ENCODE data around the gene CEP85L. TPM values are rescaled to one million over a fixed set of nuclear protein-coding genes. Genes with fewer than 3 reads are reported as not detected.

CEP85L gene
- total and polyA plus RNA-seq, 2 of the 13 experiments (the other 11 are each of a cell fraction or from before 2014, with no cell fraction given), result 0.44 to 1.7 TPM

DNA sequence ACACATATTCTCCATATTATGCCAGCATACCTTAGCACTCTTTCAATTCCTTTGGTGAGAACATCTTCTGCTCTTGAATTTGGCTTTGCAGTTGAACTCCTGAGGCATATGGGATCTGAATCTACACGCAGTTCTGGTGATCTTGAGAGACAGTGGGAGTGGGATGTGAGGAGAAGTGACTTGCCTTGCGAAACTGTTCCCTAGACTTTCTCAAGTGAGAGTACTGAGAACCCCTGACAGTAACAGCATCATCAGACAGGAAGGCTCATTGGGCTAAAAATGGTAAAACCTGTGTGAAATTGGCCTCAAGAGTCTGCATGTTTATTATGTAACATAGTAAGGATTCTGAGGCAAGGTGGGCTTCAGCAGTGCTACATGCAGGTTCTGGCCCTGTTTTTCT, 49.1 kb upstream of the CEP85L start:
- in situ Hi-C loops (cut with HindIII; ENCODE audit: extremely low pct_ligation_motif_present, low pct_unique_long_range_greater_than_20kb), result no loop called here
- no TSS peak for BruUV-seq (replicated peaks)
- Histone ChIP-seq H3K27ac (ENCODE audit: extremely low read length, insufficient read depth, low read length) (no peak overlapping the region), H3K36me3 (replicated peaks in 1 of 2; ENCODE audit: control insufficient read depth in 1 of 2, insufficient read depth in 2 of 2, low read length in 2 of 2) (no peaks in the 10 kb centered on the region), H4K20me1 (ENCODE audit: insufficient read depth, low read length) (no peaks in the 10 kb centered on the region), H2AFZ (ENCODE audit: low read length) (no peak overlapping the region), H3K27me3 (ENCODE audit: control insufficient read depth in 1 of 2, insufficient read depth in 2 of 2, low read length in 2 of 2) (no peaks in the 10 kb centered on the region; a peak in 1 of 5 replicates), H3K4me1 (ENCODE audit: insufficient read depth, low read length) (no peaks in the 10 kb centered on the region), H3K79me2 (ENCODE audit: insufficient read depth, low read length) (no peaks in the 10 kb centered on the region), H3K9me3 (ENCODE audit: low read length) (no peaks in the 10 kb centered on the region), H3K9ac (ENCODE audit: insufficient read depth, low read depth, low read length) (no peak overlapping the region), H3K4me2 (ENCODE audit: low read depth, low read length) (no peak overlapping the region), H3K4me3 (replicated peaks in 1 of 3; ENCODE audit: insufficient read depth in 1 of 3, low read depth in 2 of 3, low read length in 3 of 3) (no peak overlapping the region)
- TF ChIP-seq ZNF512 (CRISPR knock-in tag; IDR thresholded peaks at IDR 0.05), result no peak
- TF ChIP-seq, protein P1, sequence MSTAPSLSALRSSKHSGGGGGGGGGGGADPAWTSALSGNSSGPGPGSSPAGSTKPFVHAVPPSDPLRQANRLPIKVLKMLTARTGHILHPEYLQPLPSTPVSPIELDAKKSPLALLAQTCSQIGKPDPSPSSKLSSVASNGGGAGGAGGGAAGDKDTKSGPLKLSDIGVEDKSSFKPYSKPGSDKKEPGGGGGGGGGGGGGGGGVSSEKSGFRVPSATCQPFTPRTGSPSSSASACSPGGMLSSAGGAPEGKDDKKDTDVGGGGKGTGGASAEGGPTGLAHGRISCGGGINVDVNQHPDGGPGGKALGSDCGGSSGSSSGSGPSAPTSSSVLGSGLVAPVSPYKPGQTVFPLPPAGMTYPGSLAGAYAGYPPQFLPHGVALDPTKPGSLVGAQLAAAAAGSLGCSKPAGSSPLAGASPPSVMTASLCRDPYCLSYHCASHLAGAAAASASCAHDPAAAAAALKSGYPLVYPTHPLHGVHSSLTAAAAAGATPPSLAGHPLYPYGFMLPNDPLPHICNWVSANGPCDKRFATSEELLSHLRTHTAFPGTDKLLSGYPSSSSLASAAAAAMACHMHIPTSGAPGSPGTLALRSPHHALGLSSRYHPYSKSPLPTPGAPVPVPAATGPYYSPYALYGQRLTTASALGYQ (CRISPR knock-in tag; IDR thresholded peaks at IDR 0.05), result no peak
- no peak for TF ChIP-seq GMEB2 (CRISPR knock-in tag; IDR thresholded peaks at IDR 0.05; ENCODE audit: low read depth)
- TF ChIP-seq GPN1 (CRISPR knock-in tag; IDR thresholded peaks at IDR 0.05; ENCODE audit: borderline replicate concordance), result no peak
- TF ChIP-seq AKAP8 (CRISPR knock-in tag; IDR thresholded peaks at IDR 0.05), result no peak
- TF ChIP-seq BRD4 (CRISPR knock-in tag; IDR thresholded peaks at IDR 0.05), result no peak
- no peak for TF ChIP-seq PLRG1 (conservative IDR thresholded peaks at IDR 0.05)
- TF ChIP-seq TBP (CRISPR knock-in tag; IDR thresholded peaks at IDR 0.05), result no peak
- no peak for FAIRE-seq
- POLR2A ChIA-PET, result no interaction called here
- intact Hi-C loops (cut with micrococcal nuclease; ENCODE audit: unreplicated experiment), result no loop called here
- DNase-seq (ENCODE audit: low spot score), result no peak
- ATAC-seq, result no peak
- CTCF ChIA-PET (ENCODE audit: low intra/inter-chr PET ratio, low total read pairs), result no interaction called here
- WGBS (ENCODE audit: low lambda C conversion rate), result 0% methylated on average over 2 of the region's 2 CpGs

All from HepG2 (cell line).